Neuron (in vitro differentiated cells): ENCODE measurements around the gene HIC2.
"Not testable (repeated sequence)": the region's sequence is repeated elsewhere in the genome, so short reads cannot be mapped to it uniquely, and the experiment has no call there.

Experiments
- H2AFZ ChIP-seq: one replicate; pipeline ENCODE4 v1.6.1; 2013; ENCODE audit warnings: low read depth, mild to moderate bottlenecking, inconsistent platforms, low read length, moderate library complexity
- H3K27me3 ChIP-seq: one replicate; pipeline ENCODE4 v1.6.1; 2013; ENCODE audit warnings: low read length; ENCODE audit not compliant: insufficient read depth
- H3K36me3 ChIP-seq: one replicate; pipeline ENCODE4 v1.6.1; 2013; ENCODE audit warnings: low read length; ENCODE audit not compliant: insufficient read depth
- H3K4me1 ChIP-seq: one replicate; pipeline ENCODE4 v1.6.1; 2013; ENCODE audit warnings: low read length; ENCODE audit not compliant: insufficient read depth
- H3K4me3 ChIP-seq: 2 replicates; pipeline ENCODE4 v1.5.1; 2013; ENCODE audit warnings: mild to moderate bottlenecking, low read length, moderate library complexity
- H3K9me3 ChIP-seq: one replicate; pipeline ENCODE4 v1.6.1; 2013; ENCODE audit warnings: low read length

The HIC2 gene

DNA sequence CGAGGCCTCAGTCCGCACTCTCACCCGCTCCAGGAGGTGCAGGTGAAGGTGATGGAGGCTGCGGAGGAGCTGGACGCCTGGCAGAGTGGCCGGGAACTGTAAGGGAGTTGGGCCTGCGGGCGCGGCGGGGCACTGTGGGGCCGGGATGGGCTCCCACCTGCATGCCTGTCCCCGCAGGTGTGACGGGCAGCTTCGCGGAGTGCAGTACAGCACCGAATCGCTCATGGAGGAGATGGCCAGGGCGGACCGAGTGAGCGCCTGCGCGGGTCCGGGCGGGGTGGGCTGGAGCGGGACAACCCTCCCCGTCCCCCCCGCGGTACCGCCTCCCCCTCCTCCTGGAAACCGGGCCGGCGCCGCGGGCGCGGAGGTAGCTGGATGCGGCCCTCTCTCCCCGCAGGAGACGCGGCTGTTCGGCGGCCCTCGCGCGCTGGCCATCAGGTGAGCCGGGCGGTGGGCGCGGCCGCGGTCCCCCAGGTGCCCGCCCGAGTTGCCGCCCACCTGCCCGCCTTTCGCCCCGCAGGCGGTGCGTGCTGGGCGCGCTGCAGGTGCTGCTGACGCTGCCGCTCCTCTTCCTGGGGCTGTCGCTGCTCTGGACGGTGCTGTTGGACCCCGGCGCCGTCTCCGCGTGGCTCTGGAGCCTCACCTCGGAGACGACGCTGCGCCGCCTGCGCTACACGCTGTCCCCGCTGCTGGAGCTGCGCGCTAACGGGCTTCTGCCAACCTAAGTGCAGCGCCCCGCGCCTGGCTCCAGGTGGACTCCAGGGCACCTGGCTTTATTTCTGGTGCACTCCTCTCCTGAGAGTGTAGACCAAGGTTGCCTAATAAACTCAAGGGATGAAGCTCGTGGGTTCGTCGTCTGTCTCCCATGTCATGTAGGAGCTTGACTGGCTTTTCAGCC is 52.2 kb downstream of the HIC2 start:
- H3K4me3 ChIP-seq, H3K9me3 ChIP-seq, H3K36me3 ChIP-seq, H2AFZ ChIP-seq, H3K4me1 ChIP-seq, H3K27me3 ChIP-seq: not testable (repeated sequence)

DNA sequence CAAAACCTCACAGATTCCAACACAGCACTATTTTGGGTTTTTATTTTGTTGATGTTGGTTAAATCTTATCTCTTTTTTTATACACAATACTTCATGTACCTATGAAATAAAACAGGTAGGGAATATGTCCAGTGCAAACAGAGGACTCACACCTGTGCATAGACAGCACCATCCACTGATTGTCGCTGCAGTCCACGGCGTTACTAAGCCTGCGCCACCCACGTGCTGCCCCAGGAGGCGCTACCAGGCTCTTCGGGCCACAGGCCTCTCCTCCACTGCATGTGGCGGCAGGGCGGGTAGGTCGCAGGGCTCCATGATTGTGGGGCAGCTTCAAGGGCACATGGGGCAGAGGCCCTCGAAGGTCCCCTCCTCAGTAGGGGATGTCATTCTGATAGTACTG is 55.8 kb downstream of the HIC2 start:
- H3K4me3 ChIP-seq, H3K27me3 ChIP-seq, H3K9me3 ChIP-seq, H2AFZ ChIP-seq, H3K4me1 ChIP-seq, H3K36me3 ChIP-seq: not testable (repeated sequence)

DNA sequence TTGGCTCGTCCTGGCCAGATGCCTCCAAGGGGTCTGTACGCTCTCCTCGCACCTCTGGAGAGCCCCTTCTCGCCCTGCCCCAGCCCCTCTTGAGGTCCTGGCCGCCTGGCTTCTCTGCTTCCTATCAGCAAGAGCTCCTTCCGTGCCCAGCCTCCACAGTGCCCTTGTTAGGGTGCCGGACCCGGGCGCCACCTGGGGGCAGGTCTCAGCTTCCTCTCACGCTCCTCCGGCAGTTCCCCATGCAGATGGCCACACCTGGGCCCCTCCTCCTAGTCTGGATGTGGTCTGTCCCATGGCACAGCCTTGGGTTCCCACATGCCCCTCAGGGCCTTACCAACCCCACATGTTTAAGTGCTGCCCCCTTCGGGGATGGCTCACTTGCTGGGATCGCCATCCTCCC is 56.5 kb downstream of the HIC2 start:
- not testable (repeated sequence) for H3K27me3 ChIP-seq, H3K9me3 ChIP-seq, H3K4me3 ChIP-seq, H3K36me3 ChIP-seq, H3K4me1 ChIP-seq, H2AFZ ChIP-seq

DNA sequence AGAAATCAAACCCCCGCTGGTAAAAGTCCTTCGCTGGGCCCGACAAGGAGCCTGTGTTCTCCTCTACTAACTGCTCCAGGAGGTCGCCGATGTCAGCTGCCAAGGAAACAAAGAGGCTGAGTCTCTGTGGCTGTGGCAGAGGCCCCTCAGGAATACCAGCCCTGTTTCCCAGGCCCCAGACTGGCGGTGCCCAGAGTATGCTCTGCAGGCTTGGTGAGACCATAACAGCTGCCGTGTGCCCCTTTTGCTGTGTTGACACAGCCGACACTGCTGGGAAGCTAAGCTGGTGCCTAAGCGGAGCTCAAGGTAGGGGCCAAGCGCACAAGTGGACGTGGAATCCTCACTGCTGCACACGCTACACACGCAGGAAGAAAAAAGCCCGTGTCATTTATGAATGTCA is 66.9 kb downstream of the HIC2 start:
- H3K4me1 ChIP-seq, H3K27me3 ChIP-seq, H3K9me3 ChIP-seq, H3K36me3 ChIP-seq, H3K4me3 ChIP-seq, H2AFZ ChIP-seq: not testable (repeated sequence)

DNA sequence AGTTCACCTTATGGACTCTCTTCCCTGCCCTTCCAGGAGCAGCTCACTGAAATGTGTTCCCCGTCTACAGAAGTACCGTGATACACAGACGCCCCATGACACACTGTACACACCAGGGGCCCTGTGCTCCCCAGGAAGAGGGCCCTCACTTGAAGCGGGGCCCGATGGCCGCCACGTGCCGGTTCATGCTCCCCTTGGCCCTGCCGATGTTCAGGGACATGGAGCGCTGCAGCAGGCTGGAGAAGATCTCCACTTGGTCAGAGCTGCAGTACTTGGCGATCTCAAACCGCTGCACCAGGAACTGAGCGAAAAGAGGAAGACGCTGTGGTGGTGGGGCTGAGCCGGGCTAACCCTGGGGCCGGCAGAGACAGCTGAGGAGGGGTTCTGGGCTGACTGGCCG is 70.6 kb downstream of the HIC2 start:
- H3K4me3 ChIP-seq, H3K36me3 ChIP-seq, H3K4me1 ChIP-seq, H3K27me3 ChIP-seq, H2AFZ ChIP-seq, H3K9me3 ChIP-seq: not testable (repeated sequence)

DNA sequence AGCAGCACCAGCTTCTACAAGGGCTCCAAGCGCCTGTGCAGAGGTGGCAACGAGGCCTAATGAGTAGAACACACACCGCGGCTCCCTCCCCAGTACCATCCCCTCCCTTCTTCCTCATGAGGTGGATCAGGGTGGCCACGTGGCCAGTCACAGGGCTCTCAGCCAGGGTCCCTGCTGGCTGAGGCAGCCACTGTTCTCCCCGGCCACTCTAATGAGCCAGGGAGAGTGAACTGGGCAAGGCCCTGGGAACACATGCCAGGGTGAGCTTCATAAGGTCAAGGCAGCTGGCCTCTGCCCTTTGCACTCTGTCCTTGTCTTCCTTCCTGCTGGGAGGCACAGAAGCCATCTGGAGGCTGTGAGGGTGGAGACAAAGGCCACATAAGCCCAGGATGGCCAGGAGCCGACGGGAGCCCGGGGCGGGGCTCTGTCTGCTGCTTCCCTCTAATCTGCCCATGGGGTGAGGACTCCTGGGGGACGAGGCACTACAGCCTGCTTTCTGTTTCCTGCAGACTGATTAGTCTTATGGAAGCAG is 72.0 kb downstream of the HIC2 start:
- H3K36me3 ChIP-seq, H2AFZ ChIP-seq, H3K9me3 ChIP-seq, H3K4me1 ChIP-seq, H3K4me3 ChIP-seq, H3K27me3 ChIP-seq: not testable (repeated sequence)

DNA sequence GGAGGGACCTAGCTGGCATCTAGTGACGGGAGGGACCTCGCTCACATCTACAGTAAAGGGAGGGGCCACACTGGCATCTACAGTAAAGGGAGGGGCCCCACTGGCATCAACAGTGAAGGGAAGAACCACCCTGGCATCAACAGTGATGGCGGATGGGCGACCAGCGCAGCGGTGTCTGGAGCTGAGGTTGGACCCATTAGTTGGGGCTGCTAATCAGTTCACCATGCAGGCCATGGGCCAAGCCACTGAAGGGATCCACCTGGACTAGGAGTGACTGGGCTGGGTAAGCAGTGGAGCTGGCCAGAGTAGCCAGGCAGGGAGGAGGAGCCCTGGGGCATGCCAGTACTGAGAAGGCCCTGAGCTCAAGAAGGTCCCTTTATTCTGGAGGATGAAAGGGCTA is 73.4 kb downstream of the HIC2 start:
- not testable (repeated sequence) for H2AFZ ChIP-seq, H3K27me3 ChIP-seq, H3K4me1 ChIP-seq, H3K9me3 ChIP-seq, H3K36me3 ChIP-seq, H3K4me3 ChIP-seq

DNA sequence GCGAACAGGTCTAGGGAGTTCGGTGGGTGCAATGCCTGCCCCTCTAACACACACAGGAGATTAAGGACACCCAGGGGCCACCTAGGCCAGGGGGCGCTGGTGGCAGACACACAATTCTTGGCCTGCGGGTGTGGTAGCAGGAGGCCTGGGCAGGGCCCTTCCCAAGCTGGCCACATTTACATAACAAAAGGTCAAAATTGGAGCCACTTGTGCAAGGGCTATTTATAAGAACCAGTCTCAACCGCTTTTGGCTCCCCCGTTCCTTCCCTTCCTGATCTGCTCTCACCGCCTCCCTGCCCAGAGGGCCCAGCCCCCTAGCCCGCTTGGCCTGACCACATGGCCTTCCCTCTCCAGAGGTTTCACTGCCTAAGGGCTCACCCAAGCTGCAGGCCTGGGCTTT is 75.1 kb downstream of the HIC2 start:
- not testable (repeated sequence) for H3K36me3 ChIP-seq, H3K4me3 ChIP-seq, H3K27me3 ChIP-seq, H3K4me1 ChIP-seq, H3K9me3 ChIP-seq, H2AFZ ChIP-seq

DNA sequence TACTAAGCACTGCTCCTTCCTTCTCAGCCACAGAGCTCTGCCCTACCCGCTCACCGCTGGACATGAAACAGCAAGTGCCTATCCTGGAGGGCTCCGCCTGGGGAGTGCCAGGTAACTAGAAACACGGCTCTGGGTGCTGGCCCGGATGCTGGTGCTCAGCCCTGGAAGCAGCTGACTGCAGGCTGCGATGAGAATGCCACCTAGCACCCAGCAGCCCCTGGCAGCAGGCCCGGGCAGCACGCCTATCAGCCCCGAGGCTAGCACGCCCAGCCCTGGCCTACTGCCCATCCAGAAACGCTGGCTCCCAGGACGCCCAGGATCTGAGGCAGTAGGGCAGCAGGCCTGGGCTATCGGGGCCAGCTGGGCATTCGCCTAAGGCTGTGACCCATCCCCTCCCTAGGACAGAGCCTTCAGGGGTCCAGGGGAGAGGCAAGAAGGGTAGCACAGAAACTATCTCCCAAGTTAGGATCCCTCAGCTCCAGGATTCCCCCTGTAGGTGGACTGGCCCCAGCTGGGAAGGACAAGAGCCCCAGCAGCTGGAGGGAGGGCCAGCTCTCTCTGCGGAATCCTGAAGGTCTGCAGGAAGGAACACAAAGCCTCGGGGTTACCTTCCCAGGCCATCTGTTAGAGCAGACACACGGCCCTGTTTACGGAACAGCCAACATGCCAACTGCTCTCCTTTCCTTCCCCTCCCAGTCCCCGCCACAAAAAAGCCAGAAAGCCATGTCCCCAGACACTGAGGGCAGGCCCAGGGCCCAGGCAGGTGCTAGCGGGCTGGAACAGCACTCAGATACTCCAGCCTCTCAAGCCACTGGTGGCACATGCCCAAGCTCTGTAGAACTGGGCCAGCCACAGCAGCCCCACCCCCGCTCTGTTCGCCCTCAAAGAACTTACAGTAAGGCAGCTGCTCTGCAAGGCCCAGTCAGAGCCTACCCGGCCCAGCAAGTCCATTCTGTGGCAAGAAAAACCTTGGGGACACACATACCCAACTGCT is 76.9 kb downstream of the HIC2 start:
- H3K36me3 ChIP-seq, H2AFZ ChIP-seq, H3K4me1 ChIP-seq, H3K9me3 ChIP-seq, H3K27me3 ChIP-seq, H3K4me3 ChIP-seq: not testable (repeated sequence)

DNA sequence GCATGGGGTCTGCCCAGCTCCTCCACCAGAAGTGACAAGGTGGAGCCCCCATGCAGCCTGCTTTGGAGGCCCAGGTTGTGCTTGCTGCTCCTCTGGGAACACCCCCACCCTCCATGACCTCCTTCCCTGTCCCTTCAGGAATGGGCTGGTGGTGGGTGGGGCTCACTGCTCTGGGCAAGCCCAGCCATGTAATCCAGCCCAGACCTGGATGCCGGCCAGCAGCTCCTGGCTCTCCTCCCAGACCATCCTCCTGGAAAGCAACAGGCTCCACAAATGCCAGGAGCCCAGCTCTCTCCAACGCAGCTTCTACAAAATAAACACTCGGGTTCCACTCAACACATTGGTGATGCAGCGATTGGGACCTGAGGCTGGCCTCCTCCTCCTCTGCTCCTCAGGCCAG is 80.8 kb downstream of the HIC2 start:
- H3K9me3 ChIP-seq, H3K36me3 ChIP-seq, H3K4me1 ChIP-seq, H2AFZ ChIP-seq, H3K4me3 ChIP-seq, H3K27me3 ChIP-seq: not testable (repeated sequence)

DNA sequence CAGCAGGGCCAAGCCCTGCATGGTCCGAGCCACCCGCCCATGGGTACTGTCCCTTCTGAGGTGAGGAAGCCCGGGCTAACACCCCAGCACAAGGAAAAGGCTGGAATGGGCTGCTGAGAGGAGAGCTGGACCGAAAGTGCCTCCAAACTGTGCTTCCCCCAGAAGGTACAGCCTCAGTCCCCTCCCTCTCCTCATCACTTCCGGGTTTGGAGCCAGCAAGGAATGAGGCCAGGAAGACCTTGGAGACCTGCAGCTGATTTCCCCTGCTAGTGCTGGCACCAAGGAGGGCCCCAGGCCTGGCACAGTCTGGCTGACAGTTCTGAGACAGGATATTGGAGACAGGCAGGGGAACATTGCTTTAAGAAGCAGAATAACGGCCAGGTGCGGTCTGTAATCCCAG is 81.3 kb downstream of the HIC2 start:
- H3K27me3 ChIP-seq, H3K36me3 ChIP-seq, H3K4me1 ChIP-seq, H2AFZ ChIP-seq, H3K4me3 ChIP-seq, H3K9me3 ChIP-seq: not testable (repeated sequence)

DNA sequence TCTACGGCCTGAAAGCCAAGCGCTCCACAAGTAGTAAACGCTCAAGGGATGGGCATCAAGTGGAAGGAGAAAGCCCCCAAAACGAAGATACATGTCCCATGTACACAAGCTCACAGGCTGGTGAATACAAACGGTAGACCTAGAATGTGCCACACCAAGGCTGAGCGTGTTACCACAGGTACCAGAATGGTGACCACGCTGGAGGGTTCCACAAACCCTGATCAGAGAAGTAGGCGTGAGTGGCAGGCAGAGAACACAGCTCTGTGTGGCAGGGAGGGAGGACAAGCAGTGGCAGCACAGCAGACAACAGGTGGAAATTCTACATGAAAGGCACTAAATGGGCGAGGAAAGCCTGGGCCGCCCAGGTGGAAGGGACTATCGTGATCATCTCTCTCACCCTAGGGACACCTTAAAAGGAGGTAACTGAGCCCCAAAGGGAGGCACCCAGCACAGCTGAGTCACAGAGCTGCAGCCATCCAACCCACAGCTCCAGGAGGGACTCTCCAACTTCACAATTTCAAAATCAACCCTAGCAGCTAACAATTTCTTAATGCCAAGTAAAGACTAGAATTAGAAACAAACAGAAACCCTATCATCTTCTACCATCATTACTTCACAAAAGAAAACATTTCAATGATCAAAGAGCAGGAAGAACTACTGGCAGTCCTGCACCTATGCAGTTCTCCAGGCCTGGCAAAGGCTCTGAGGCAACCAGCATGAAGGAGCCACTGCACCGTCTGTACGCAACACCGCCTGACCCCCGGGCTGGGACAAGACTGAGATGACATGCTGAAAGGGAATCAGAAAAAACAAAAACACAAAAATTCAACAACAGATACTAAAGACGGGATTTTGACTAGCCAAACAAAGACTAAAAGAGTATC is 82.7 kb downstream of the HIC2 start:
- H3K9me3 ChIP-seq, H3K27me3 ChIP-seq, H3K4me3 ChIP-seq, H3K4me1 ChIP-seq, H2AFZ ChIP-seq, H3K36me3 ChIP-seq: not testable (repeated sequence)
